PC-3 (cell line): ENCODE results near the gene MEGF6.

Experiments used
- CTCF ChIP-seq: fragments of 300-600 bp; sonication (generic); conservative IDR thresholded peaks from 2 replicates; pipeline ENCODE4 v1.5.1; 2017; ENCODE audit warnings: antibody characterized with exemption, low read depth, mild to moderate bottlenecking, low read length
- EZH2 ChIP-seq: fragments of 300-600 bp; sonication (generic); IDR thresholded peaks from one replicate; pipeline ENCODE4 v1.6.1; 2017; ENCODE audit warnings: antibody characterized with exemption, mild to moderate bottlenecking, low read length; ENCODE audit not compliant: unreplicated experiment
- EZH2phosphoT487 ChIP-seq: fragments of 300-600 bp; sonication (generic); IDR thresholded peaks from 2 replicates; pipeline ENCODE4 v1.6.1; 2018; ENCODE audit warnings: mild to moderate bottlenecking, antibody characterized with exemption, low read length, borderline replicate concordance

DNA sequence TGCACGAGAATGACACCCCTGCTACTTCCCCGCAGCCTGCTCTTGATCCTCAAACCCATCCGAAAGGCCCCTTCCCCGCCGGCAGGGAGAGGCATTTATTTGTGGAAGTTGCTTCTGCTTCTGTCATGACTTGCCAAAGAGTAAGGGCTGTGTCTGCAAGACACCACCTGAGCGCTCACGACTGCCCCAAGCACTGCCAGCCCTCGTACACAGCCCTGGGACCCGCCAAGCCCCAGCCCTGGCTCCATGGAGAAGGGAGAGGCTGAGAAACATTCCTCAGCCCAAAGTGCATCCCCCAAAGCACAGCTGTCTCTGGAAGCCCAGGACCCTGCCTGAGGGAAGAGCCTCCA, 7.2 kb upstream of the MEGF6 start:
- no peak for TF ChIP-seq EZH2
- TF ChIP-seq CTCF = no peak
- TF ChIP-seq EZH2phosphoT487 = no peak
